ENCODE results near the gene PLEKHM3. TPM values are rescaled to one million over a fixed set of nuclear protein-coding genes. Genes with fewer than 3 reads are reported as not detected.

The PLEKHM3 gene
- total RNA-seq, 1 donor from 2014 or later: 20.9 TPM

GRCh38 chr2:207975921-207976320 is 49.4 kb downstream of the PLEKHM3 start:
- H3K27me3 ChIP-seq (ENCODE audit: control insufficient read depth in 3 of 3, insufficient read depth in 3 of 3, low read length in 3 of 3): no peaks in the 10 kb centered on the region
- H3K9me3 ChIP-seq (ENCODE audit: control insufficient read depth in 3 of 3, low read length in 3 of 3): no peaks in the 10 kb centered on the region
- H3K4me3 ChIP-seq (ENCODE audit: low read length in 3 of 3): no peak overlapping the region
- H3K36me3 ChIP-seq (ENCODE audit: control insufficient read depth in 3 of 3, insufficient read depth in 3 of 3, low read length in 3 of 3): peaks cover 7 to 12% (median 11%) of the 10 kb centered on the region in 3 donors
- no peak overlapping the region for H3K9ac ChIP-seq (ENCODE audit: low read depth in 1 of 3, low read length in 3 of 3)
- no peaks in the 10 kb centered on the region for H3K4me1 ChIP-seq (ENCODE audit: control insufficient read depth in 3 of 3, insufficient read depth in 3 of 3, low read length in 3 of 3)
- no peak overlapping the region for H3K27ac ChIP-seq (ENCODE audit: low read depth, low read length)

GRCh38 chr2:207974216-207974605 is 51.1 kb downstream of the PLEKHM3 start:
- no peak overlapping the region for H3K4me3 ChIP-seq (ENCODE audit: low read length in 3 of 3)
- H3K36me3 ChIP-seq (ENCODE audit: control insufficient read depth in 3 of 3, insufficient read depth in 3 of 3, low read length in 3 of 3): peaks cover 7 to 12% (median 11%) of the 10 kb centered on the region in 3 donors
- no peak overlapping the region for H3K27ac ChIP-seq (ENCODE audit: low read depth, low read length)
- H3K4me1 ChIP-seq (ENCODE audit: control insufficient read depth in 3 of 3, insufficient read depth in 3 of 3, low read length in 3 of 3): peaks cover 0 to 4% (median 0%) of the 10 kb centered on the region in 3 donors
- H3K9me3 ChIP-seq (ENCODE audit: control insufficient read depth in 3 of 3, low read length in 3 of 3): no peaks in the 10 kb centered on the region
- H3K9ac ChIP-seq (ENCODE audit: low read depth in 1 of 3, low read length in 3 of 3): no peak overlapping the region
- no peaks in the 10 kb centered on the region for H3K27me3 ChIP-seq (ENCODE audit: control insufficient read depth in 3 of 3, insufficient read depth in 3 of 3, low read length in 3 of 3)

GRCh38 chr2:207970826-207971180 is 54.5 kb downstream of the PLEKHM3 start:
- Histone ChIP-seq H3K36me3 (ENCODE audit: control insufficient read depth in 3 of 3, insufficient read depth in 3 of 3, low read length in 3 of 3) (no peaks in the 10 kb centered on the region), H3K9me3 (ENCODE audit: control insufficient read depth in 3 of 3, low read length in 3 of 3) (no peaks in the 10 kb centered on the region), H3K27me3 (ENCODE audit: control insufficient read depth in 3 of 3, insufficient read depth in 3 of 3, low read length in 3 of 3) (no peaks in the 10 kb centered on the region), H3K4me1 (ENCODE audit: control insufficient read depth in 3 of 3, insufficient read depth in 3 of 3, low read length in 3 of 3) (peaks cover 0 to 4% (median 3%) of the 10 kb centered on the region in 3 donors), H3K9ac (ENCODE audit: low read depth in 1 of 3, low read length in 3 of 3) (no peak overlapping the region), H3K27ac (ENCODE audit: low read depth, low read length) (no peak overlapping the region), H3K4me3 (ENCODE audit: low read length in 3 of 3) (no peak overlapping the region)

GRCh38 chr2:207970147-207970825 is 55.0 kb downstream of the PLEKHM3 start:
- no peak overlapping the region for H3K4me3 ChIP-seq (ENCODE audit: low read length in 3 of 3)

GRCh38 chr2:207969249-207969648 is 56.1 kb downstream of the PLEKHM3 start:
- Histone ChIP-seq H3K4me3 (ENCODE audit: low read length in 3 of 3) (no peak overlapping the region), H3K36me3 (ENCODE audit: control insufficient read depth in 3 of 3, insufficient read depth in 3 of 3, low read length in 3 of 3) (no peaks in the 10 kb centered on the region), H3K4me1 (ENCODE audit: control insufficient read depth in 3 of 3, insufficient read depth in 3 of 3, low read length in 3 of 3) (peaks cover 0 to 4% (median 3%) of the 10 kb centered on the region in 3 donors), H3K9ac (ENCODE audit: low read depth in 1 of 3, low read length in 3 of 3) (no peak overlapping the region), H3K9me3 (ENCODE audit: control insufficient read depth in 3 of 3, low read length in 3 of 3) (no peaks in the 10 kb centered on the region), H3K27ac (ENCODE audit: low read depth, low read length) (no peak overlapping the region), H3K27me3 (ENCODE audit: control insufficient read depth in 3 of 3, insufficient read depth in 3 of 3, low read length in 3 of 3) (no peaks in the 10 kb centered on the region)

More at GRCh38 chr2:207970147-207970825, 55.0 kb downstream of the PLEKHM3 start:
- Histone ChIP-seq H3K27me3 (ENCODE audit: control insufficient read depth in 3 of 3, insufficient read depth in 3 of 3, low read length in 3 of 3) (no peaks in the 10 kb centered on the region), H3K36me3 (ENCODE audit: control insufficient read depth in 3 of 3, insufficient read depth in 3 of 3, low read length in 3 of 3) (no peaks in the 10 kb centered on the region), H3K9me3 (ENCODE audit: control insufficient read depth in 3 of 3, low read length in 3 of 3) (no peaks in the 10 kb centered on the region), H3K9ac (ENCODE audit: low read depth in 1 of 3, low read length in 3 of 3) (no peak overlapping the region), H3K27ac (ENCODE audit: low read depth, low read length) (no peak overlapping the region), H3K4me1 (ENCODE audit: control insufficient read depth in 3 of 3, insufficient read depth in 3 of 3, low read length in 3 of 3) (peaks cover 0 to 4% (median 3%) of the 10 kb centered on the region in 3 donors)

GRCh38 chr2:207967121-207967520 is 58.2 kb downstream of the PLEKHM3 start:
- no peak overlapping the region for H3K9ac ChIP-seq (ENCODE audit: low read depth in 1 of 3, low read length in 3 of 3)
- H3K4me1 ChIP-seq (ENCODE audit: control insufficient read depth in 3 of 3, insufficient read depth in 3 of 3, low read length in 3 of 3): peaks cover 0 to 4% (median 3%) of the 10 kb centered on the region in 3 donors
- H3K4me3 ChIP-seq (ENCODE audit: low read length in 3 of 3): no peak overlapping the region
- H3K9me3 ChIP-seq (ENCODE audit: control insufficient read depth in 3 of 3, low read length in 3 of 3): no peaks in the 10 kb centered on the region
- no peaks in the 10 kb centered on the region for H3K36me3 ChIP-seq (ENCODE audit: control insufficient read depth in 3 of 3, insufficient read depth in 3 of 3, low read length in 3 of 3)
- H3K27me3 ChIP-seq (ENCODE audit: control insufficient read depth in 3 of 3, insufficient read depth in 3 of 3, low read length in 3 of 3): no peaks in the 10 kb centered on the region
- H3K27ac ChIP-seq (ENCODE audit: low read depth, low read length): no peak overlapping the region

GRCh38 chr2:207960911-207961310 is 64.4 kb downstream of the PLEKHM3 start:
- peaks cover 0 to 4% (median 0%) of the 10 kb centered on the region in 3 donors for H3K4me1 ChIP-seq (ENCODE audit: control insufficient read depth in 3 of 3, insufficient read depth in 3 of 3, low read length in 3 of 3)

GRCh38 chr2:207960090-207960489 is 65.2 kb downstream of the PLEKHM3 start:
- Histone ChIP-seq H3K4me3 (ENCODE audit: low read length in 3 of 3) (no peak overlapping the region), H3K27ac (ENCODE audit: low read depth, low read length) (no peak overlapping the region), H3K9ac (ENCODE audit: low read depth in 1 of 3, low read length in 3 of 3) (no peak overlapping the region), H3K27me3 (ENCODE audit: control insufficient read depth in 3 of 3, insufficient read depth in 3 of 3, low read length in 3 of 3) (no peaks in the 10 kb centered on the region), H3K36me3 (ENCODE audit: control insufficient read depth in 3 of 3, insufficient read depth in 3 of 3, low read length in 3 of 3) (no peaks in the 10 kb centered on the region), H3K4me1 (ENCODE audit: control insufficient read depth in 3 of 3, insufficient read depth in 3 of 3, low read length in 3 of 3) (peaks cover 0 to 4% (median 0%) of the 10 kb centered on the region in 3 donors), H3K9me3 (ENCODE audit: control insufficient read depth in 3 of 3, low read length in 3 of 3) (no peaks in the 10 kb centered on the region)

More at GRCh38 chr2:207960911-207961310, 64.4 kb downstream of the PLEKHM3 start:
- H3K9ac ChIP-seq (ENCODE audit: low read depth in 1 of 3, low read length in 3 of 3): no peak overlapping the region
- no peak overlapping the region for H3K27ac ChIP-seq (ENCODE audit: low read depth, low read length)
- H3K27me3 ChIP-seq (ENCODE audit: control insufficient read depth in 3 of 3, insufficient read depth in 3 of 3, low read length in 3 of 3): no peaks in the 10 kb centered on the region
- no peaks in the 10 kb centered on the region for H3K9me3 ChIP-seq (ENCODE audit: control insufficient read depth in 3 of 3, low read length in 3 of 3)
- no peaks in the 10 kb centered on the region for H3K36me3 ChIP-seq (ENCODE audit: control insufficient read depth in 3 of 3, insufficient read depth in 3 of 3, low read length in 3 of 3)
- H3K4me3 ChIP-seq (ENCODE audit: low read length in 3 of 3): no peak overlapping the region

- H3K27me3 ChIP-seq (ENCODE audit: control insufficient read depth in 3 of 3, insufficient read depth in 3 of 3, low read length in 3 of 3): no peaks in the 10 kb centered on the region
- H3K9ac ChIP-seq (ENCODE audit: low read depth in 1 of 3, low read length in 3 of 3): no peak overlapping the region
- no peak overlapping the region for H3K27ac ChIP-seq (ENCODE audit: low read depth, low read length)
- no peaks in the 10 kb centered on the region for H3K36me3 ChIP-seq (ENCODE audit: control insufficient read depth in 3 of 3, insufficient read depth in 3 of 3, low read length in 3 of 3)
- no peaks in the 10 kb centered on the region for H3K9me3 ChIP-seq (ENCODE audit: control insufficient read depth in 3 of 3, low read length in 3 of 3)
- H3K4me1 ChIP-seq (ENCODE audit: control insufficient read depth in 3 of 3, insufficient read depth in 3 of 3, low read length in 3 of 3): peaks cover 0 to 2% (median 0%) of the 10 kb centered on the region in 3 donors
- no peak overlapping the region for H3K4me3 ChIP-seq (ENCODE audit: low read length in 3 of 3)
These were observed 68.6 kb downstream of the PLEKHM3 start for GRCh38 chr2:207956771-207957170.

- no peaks in the 10 kb centered on the region for H3K36me3 ChIP-seq (ENCODE audit: control insufficient read depth in 3 of 3, insufficient read depth in 3 of 3, low read length in 3 of 3)
- H3K4me1 ChIP-seq (ENCODE audit: control insufficient read depth in 3 of 3, insufficient read depth in 3 of 3, low read length in 3 of 3): no peaks in the 10 kb centered on the region
- H3K27ac ChIP-seq (ENCODE audit: low read depth, low read length): no peak overlapping the region
- H3K9me3 ChIP-seq (ENCODE audit: control insufficient read depth in 3 of 3, low read length in 3 of 3): no peaks in the 10 kb centered on the region
- H3K9ac ChIP-seq (ENCODE audit: low read depth in 1 of 3, low read length in 3 of 3): no peak overlapping the region
- no peak overlapping the region for H3K4me3 ChIP-seq (ENCODE audit: low read length in 3 of 3)
- no peaks in the 10 kb centered on the region for H3K27me3 ChIP-seq (ENCODE audit: control insufficient read depth in 3 of 3, insufficient read depth in 3 of 3, low read length in 3 of 3)
These were observed 69.9 kb downstream of the PLEKHM3 start for GRCh38 chr2:207955456-207955855.
